Stimulated activated CD4-positive, alpha-beta T cell treated with anti-CD3 and anti-CD28 coated beads, Interleukin-12 subunit alpha, Interleukin-12 subunit beta, amount 100 ng/mL, for 48 hours (primary cell): ENCODE measurements around the gene ZDHHC22.
"Not testable (repeated sequence)": the region's sequence is repeated elsewhere in the genome, so short reads cannot be mapped to it uniquely, and the experiment has no call there.

Experiments
- DNase-seq, 3 donors: peaks; one replicate each; pipeline ENCODE4 v3.0.0-alpha.2; 2020; ENCODE audit warnings: low read depth in 2 of 3, low spot score in 1 of 3

ZDHHC22 gene

GRCh38 chr14:77141214-77142004 lies at the start of gene ZDHHC22:
Gene ZDHHC22, minus strand, starts transcription at chr14:77141791. Its CDS starts 2,053 bp downstream, at chr14:77139738.
- DNase-seq = no peak

- no peak for DNase-seq
Observed at GRCh38 chr14:77190977-77191376, 49.4 kb upstream of the ZDHHC22 start.

GRCh38 chr14:77189479-77189878 lies 47.9 kb upstream of the ZDHHC22 start:
- DNase-seq = no peak

GRCh38 chr14:77187649-77188012 lies 46.0 kb upstream of the ZDHHC22 start:
- no peak for DNase-seq

- no peak for DNase-seq
Observed at GRCh38 chr14:77186911-77187648, 45.5 kb upstream of the ZDHHC22 start.

GRCh38 chr14:77185093-77185465 lies 43.5 kb upstream of the ZDHHC22 start:
- no peak for DNase-seq

GRCh38 chr14:77184396-77185092 lies 43.0 kb upstream of the ZDHHC22 start:
- DNase-seq = no peak

GRCh38 chr14:77183896-77184295 lies 42.3 kb upstream of the ZDHHC22 start:
- DNase-seq = no peak

- DNase-seq = peak; percentile 42 to 59 (median 49)
Observed at GRCh38 chr14:77181603-77182437, 40.2 kb upstream of the ZDHHC22 start, which contains the start of gene TMEM63C. Gene TMEM63C, plus strand, starts transcription at chr14:77181798. Its CDS starts 37,016 bp downstream, at chr14:77218814.

GRCh38 chr14:77180726-77181602 lies 39.4 kb upstream of the ZDHHC22 start:
- no peak for DNase-seq

- DNase-seq = no peak
Observed at GRCh38 chr14:77178656-77179055, 37.1 kb upstream of the ZDHHC22 start.

- no peak for DNase-seq
Observed at GRCh38 chr14:77177702-77178101, 36.1 kb upstream of the ZDHHC22 start.

GRCh38 chr14:77175843-77176242 lies 34.3 kb upstream of the ZDHHC22 start:
- no peak for DNase-seq

- not testable (repeated sequence) for DNase-seq
Observed at GRCh38 chr14:77173911-77174617, 32.5 kb upstream of the ZDHHC22 start.

- no peak for DNase-seq
Observed at GRCh38 chr14:77172916-77173315, 31.3 kb upstream of the ZDHHC22 start.

GRCh38 chr14:77170045-77170444 lies 28.5 kb upstream of the ZDHHC22 start:
- DNase-seq = no peak

GRCh38 chr14:77161011-77161410 lies 19.4 kb upstream of the ZDHHC22 start:
- no peak for DNase-seq

- DNase-seq = no peak
Observed at GRCh38 chr14:77158882-77159255, 17.3 kb upstream of the ZDHHC22 start.

- DNase-seq = no peak
Observed at GRCh38 chr14:77158175-77158881, 16.7 kb upstream of the ZDHHC22 start.
